IMR-90 (cell line): ENCODE measurements around the gene ANKRD22. TPM values are rescaled to one million over a fixed set of nuclear protein-coding genes. Genes with fewer than 3 reads are reported as not detected.

Experiments
- ATAC-seq: fragments of 200-7000 bp; cut with Tn5 transposase; 2 replicates; pipeline ENCODE4 v1.9.1; 2020; ENCODE audit warnings: low read depth, mild to moderate bottlenecking, moderate library complexity
- BruUV-seq: library from RNA; stranded (reverse); fragments of 400-500 nt; replicated peaks from 2 replicates; lab custom pipeline; 2021; lab: Mats Ljungman, UMichigan
- CTCF ChIA-PET: fragments of 300-600 bp; formaldehyde crosslinking; extraction: SDS; loops from one replicate; lab custom pipeline; 2021; ENCODE audit warnings: antibody characterized with exemption; lab: Yijun Ruan, JAX
- POLR2A ChIA-PET: fragments of 300-600 bp; sonication (Branson Sonifier 250); formaldehyde crosslinking; loops from one replicate; lab custom pipeline; 2022; ENCODE audit warnings: antibody characterized with exemption; ENCODE audit not compliant: unreplicated experiment; lab: Charles Lee
- DNase-seq: peaks from one replicate; pipeline ENCODE4 v3.0.0; 2013
- H2AFZ ChIP-seq: replicated peaks from 2 replicates; pipeline ENCODE3; 2013; ENCODE audit warnings: low read length, mild to moderate bottlenecking; ENCODE audit not compliant: poor library complexity
- H2AK5ac ChIP-seq: 2 replicates; pipeline ENCODE4 v1.6.1; 2013; ENCODE audit warnings: low read depth, low read length, inconsistent platforms
- H2AK9ac ChIP-seq: replicated peaks from 2 replicates; pipeline ENCODE3; 2013; ENCODE audit warnings: mild to moderate bottlenecking, low read depth, low read length, moderate library complexity; ENCODE audit not compliant: poor library complexity
- H2BK120ac ChIP-seq: 2 replicates; pipeline ENCODE4 v1.6.1; 2013; ENCODE audit warnings: low read depth, low read length, inconsistent platforms
- H2BK15ac ChIP-seq: 3 replicates; pipeline ENCODE4 v1.6.1; 2013; ENCODE audit warnings: low read depth, low read length, inconsistent platforms
- H2BK20ac ChIP-seq: 2 replicates; pipeline ENCODE4 v1.6.1; 2013; ENCODE audit warnings: low read depth, mild to moderate bottlenecking, inconsistent platforms, low read length, moderate library complexity
- H2BK5ac ChIP-seq: 2 replicates; pipeline ENCODE4 v1.6.1; 2013; ENCODE audit warnings: mild to moderate bottlenecking, low read depth, low read length, inconsistent platforms; ENCODE audit not compliant: poor library complexity, severe bottlenecking
- H3K14ac ChIP-seq: replicated peaks from 2 replicates; pipeline ENCODE4 v1.6.1; 2013; ENCODE audit warnings: low read depth, low read length, inconsistent platforms
- H3K18ac ChIP-seq: 2 replicates; pipeline ENCODE4 v1.6.1; 2013; ENCODE audit warnings: low read depth, low read length, control low read depth
- H3K23ac ChIP-seq: 2 replicates; pipeline ENCODE4 v1.6.1; 2013; ENCODE audit warnings: low read depth, low read length, inconsistent platforms
- H3K27ac ChIP-seq: 2 replicates; pipeline ENCODE4 v1.5.1; 2013; ENCODE audit warnings: mild to moderate bottlenecking, control low read depth, low read length; ENCODE audit not compliant: insufficient read depth
- H3K27me3 ChIP-seq: 2 replicates; pipeline ENCODE4 v1.6.1; 2013; ENCODE audit warnings: low read length; ENCODE audit not compliant: control insufficient read depth, insufficient read depth
- H3K36me3 ChIP-seq: 2 replicates; pipeline ENCODE4 v1.6.1; 2013; ENCODE audit warnings: low read length, mixed read lengths; ENCODE audit not compliant: control insufficient read depth, insufficient read depth
- H3K4ac ChIP-seq: 2 replicates; pipeline ENCODE4 v1.6.1; 2013; ENCODE audit warnings: low read depth, low read length, inconsistent platforms
- H3K4me1 ChIP-seq: 2 replicates; pipeline ENCODE4 v1.6.1; 2013; ENCODE audit warnings: low read length, mixed read lengths; ENCODE audit not compliant: control insufficient read depth, insufficient read depth
- H3K4me2 ChIP-seq: 2 replicates; pipeline ENCODE4 v1.6.1; 2013; ENCODE audit warnings: low read depth, mild to moderate bottlenecking, control low read depth, low read length, moderate library complexity
- H3K4me3 ChIP-seq: 2 replicates; pipeline ENCODE4 v1.5.1; 2013; ENCODE audit warnings: low read depth, mild to moderate bottlenecking, control low read depth, low read length, moderate library complexity; ENCODE audit not compliant: insufficient read depth
- H3K56ac ChIP-seq: 2 replicates; pipeline ENCODE4 v1.6.1; 2013; ENCODE audit warnings: low read length, inconsistent platforms; ENCODE audit not compliant: insufficient read depth; ENCODE audit errors: extremely low read depth
- H3K79me1 ChIP-seq, 2 experiments: 2 replicates each; pipeline ENCODE4 v1.6.1; 2013; ENCODE audit warnings: low read length in 2 of 2, inconsistent platforms in 1 of 2, low read depth in 1 of 2
- H3K9ac ChIP-seq: 2 replicates; pipeline ENCODE4 v1.6.1; 2013; ENCODE audit warnings: low read depth, low read length, control low read depth
- H3K9me1 ChIP-seq: 2 replicates; pipeline ENCODE4 v1.6.1; 2013; ENCODE audit warnings: low read length, inconsistent platforms; ENCODE audit not compliant: insufficient read depth
- H3K9me3 ChIP-seq: 2 replicates; pipeline ENCODE4 v1.6.1; 2013; ENCODE audit warnings: low read length; ENCODE audit not compliant: control insufficient read depth, insufficient read depth
- H4K20me1 ChIP-seq: 2 replicates; pipeline ENCODE4 v1.6.1; 2013; ENCODE audit warnings: low read length, inconsistent platforms; ENCODE audit not compliant: insufficient read depth
- H4K5ac ChIP-seq: 2 replicates; pipeline ENCODE4 v1.6.1; 2013; ENCODE audit warnings: mild to moderate bottlenecking, low read depth, low read length, control low read depth
- H4K8ac ChIP-seq, 2 experiments: 2 replicates each; pipeline ENCODE4 v1.6.1; 2013; ENCODE audit warnings: low read depth in 2 of 2, low read length in 2 of 2, control low read depth in 1 of 2, inconsistent platforms in 1 of 2
- H4K91ac ChIP-seq: 2 replicates; pipeline ENCODE4 v1.6.1; 2013; ENCODE audit warnings: low read depth, low read length, inconsistent platforms; ENCODE audit not compliant: insufficient read depth
- CEBPB ChIP-seq: IDR thresholded peaks from 2 replicates; pipeline ENCODE4 v1.6.1; 2012; ENCODE audit warnings: low read depth, low read length, improper control_type of control experiment
- CHD1 ChIP-seq: IDR thresholded peaks from 2 replicates; pipeline ENCODE4 v1.6.1; 2012; ENCODE audit warnings: low read depth, low read length, improper control_type of control experiment
- NFE2L2 ChIP-seq: fragments of 150-350 bp; IDR thresholded peaks from 2 replicates; pipeline ENCODE4 v1.6.1; 2016; ENCODE audit warnings: low read depth, mild to moderate bottlenecking, low read length
- RAD21 ChIP-seq: IDR thresholded peaks from 2 replicates; pipeline ENCODE4 v1.6.1; 2012; ENCODE audit warnings: low read length, improper control_type of control experiment
- SMC3 ChIP-seq: fragments of 150-350 bp; IDR thresholded peaks from 2 replicates; pipeline ENCODE4 v1.6.1; 2016; ENCODE audit warnings: low read depth, mild to moderate bottlenecking, antibody characterized with exemption, low read length, moderate library complexity
- USF2 ChIP-seq: fragments of 150-350 bp; IDR thresholded peaks from 2 replicates; pipeline ENCODE4 v1.6.1; 2017; ENCODE audit warnings: mild to moderate bottlenecking, antibody characterized with exemption, low read length, low read depth
- WGBS, 2 experiments: methylation state at CpG; one replicate each; pipeline versions ENCODE4 v1.1.5 to v1.1.7; 2013; ENCODE audit warnings: missing lambda C conversion rate in 2 of 2; ENCODE audit not compliant: insufficient read length in 1 of 2; ENCODE audit errors: extremely low coverage in 2 of 2; 5-methylcytosine and 5-hydroxymethylcytosine counted together
- dilution Hi-C: fragments of 300-500 bp; cut with HindIII; formaldehyde crosslinking; loops from one replicate; pipeline ENCODE4 v1.14.3; 2018; ENCODE audit warnings: low sequenced_read_pairs; ENCODE audit not compliant: unreplicated experiment
- in situ Hi-C: fragments of 300-500 bp; cut with MboI; formaldehyde crosslinking; loops from 3 replicates; pipeline ENCODE4 v1.14.3; 2019; ENCODE audit warnings: low sequenced_read_pairs, inconsistent platforms, mixed read lengths
- intact Hi-C: fragments of 100-400 bp; cut with micrococcal nuclease; formaldehyde crosslinking; loops from 2 replicates; pipeline ENCODE4 v1.10.0; 2022
- polyA plus RNA-seq, 3 experiments: library from polyadenylated mRNA; depleted of rRNA; stranded (reverse); fragments of >200 nt; gene quantifications; 2 replicates each; pipeline ENCODE4 v1.2.3, GENCODE V29; 2012; ENCODE audit warnings: low replicate concordance in 1 of 3
- total RNA-seq: library from RNA; depleted of rRNA; stranded (reverse); fragments of >200 nt; gene quantifications from 2 replicates; pipeline ENCODE4 v1.2.3, GENCODE V29; 2012

The ANKRD22 gene
- total and polyA plus RNA-seq, 2 of the 4 experiments (the other 2 are of a cell fraction) = not detected

- H3K14ac ChIP-seq = no peak overlapping the region
- ATAC-seq (peak; percentile 68), DNase-seq (peak; percentile 87)
- 0 out of 2 replicates have a peak overlapping the region, but pooled peaks have one; percentile 39 for H3K18ac ChIP-seq
- no peaks in the 10 kb centered on the region for H3K9me3 ChIP-seq
- H3K4ac ChIP-seq = no peak overlapping the region
- no peak overlapping the region for H2BK15ac ChIP-seq
- H4K20me1 ChIP-seq = no peaks in the 10 kb centered on the region
- H3K36me3 ChIP-seq = no peaks in the 10 kb centered on the region
- no CpG with 5 or more reads among the region's 1 CpG for WGBS, 2 experiments
- H2BK5ac ChIP-seq = peak overlapping the region; percentile 48
- H3K9me1 ChIP-seq = peaks cover 2% of the 10 kb centered on the region; the same call in 1 of the 2 replicates
- intact Hi-C loops (no loop called here), in situ Hi-C loops (no loop called here), dilution Hi-C loops (no loop called here)
- no TSS peak for BruUV-seq
- H3K79me1 ChIP-seq = no peaks in the 10 kb centered on the region
- no peaks in the 10 kb centered on the region for H3K27me3 ChIP-seq
- H4K5ac ChIP-seq = no peak overlapping the region
- no peak overlapping the region for H3K9ac ChIP-seq
- H3K4me3 ChIP-seq = no peak overlapping the region
- H3K4me1 ChIP-seq = peaks cover 5% of the 10 kb centered on the region; the same call in 1 of the 2 replicates
- no peak overlapping the region for H2BK20ac ChIP-seq
- ChIA-PET POLR2A (interaction anchor here (0.5 kb wide), 1 partner anchor 83 kb away, joined by 5 read pairs; no protein-coding TSS in a partner anchor), CTCF (interaction anchor here (0.5 to 1.0 kb wide), 2 partner anchors 139 to 1467 kb away, joined by 5 to 6 read pairs; no protein-coding TSS in a partner anchor)
- no peak overlapping the region for H4K8ac ChIP-seq
- H2BK120ac ChIP-seq = no peak overlapping the region
- H4K91ac ChIP-seq = no peak overlapping the region
- H3K4me2 ChIP-seq = peak overlapping the region; percentile 81; the same call in 1 of the 2 replicates
- TF ChIP-seq RAD21 = no peak
- TF ChIP-seq NFE2L2 = no peak
- TF ChIP-seq CEBPB = peak; percentile 58
- TF ChIP-seq USF2 = no peak
- TF ChIP-seq CHD1 = no peak
- TF ChIP-seq SMC3 = no peak
- H3K56ac ChIP-seq = no peak overlapping the region
- no peak overlapping the region for H3K27ac ChIP-seq
- H2AK9ac ChIP-seq = no peak overlapping the region
- no peak overlapping the region for H3K23ac ChIP-seq
- no peak overlapping the region for H2AK5ac ChIP-seq
- no peak overlapping the region for H2AFZ ChIP-seq
Observed at GRCh38 chr10:88848499-88848898, 3.1 kb downstream of the ANKRD22 start.
